GM12892 (cell line): ENCODE results near the gene TIGAR.
A peak's percentile ranks its signal among the peaks of the same experiment; 100 is the strongest.

Experiments
- POLR2A ChIP-seq: IDR thresholded peaks from 2 replicates; pipeline ENCODE4 v1.6.1; 2011; ENCODE audit warnings: low read depth, low read length, control low read depth
- POLR2AphosphoS5 ChIP-seq: IDR thresholded peaks from 2 replicates; pipeline ENCODE4 v1.6.1; 2011; ENCODE audit warnings: low read depth, low read length, control low read depth

DNA sequence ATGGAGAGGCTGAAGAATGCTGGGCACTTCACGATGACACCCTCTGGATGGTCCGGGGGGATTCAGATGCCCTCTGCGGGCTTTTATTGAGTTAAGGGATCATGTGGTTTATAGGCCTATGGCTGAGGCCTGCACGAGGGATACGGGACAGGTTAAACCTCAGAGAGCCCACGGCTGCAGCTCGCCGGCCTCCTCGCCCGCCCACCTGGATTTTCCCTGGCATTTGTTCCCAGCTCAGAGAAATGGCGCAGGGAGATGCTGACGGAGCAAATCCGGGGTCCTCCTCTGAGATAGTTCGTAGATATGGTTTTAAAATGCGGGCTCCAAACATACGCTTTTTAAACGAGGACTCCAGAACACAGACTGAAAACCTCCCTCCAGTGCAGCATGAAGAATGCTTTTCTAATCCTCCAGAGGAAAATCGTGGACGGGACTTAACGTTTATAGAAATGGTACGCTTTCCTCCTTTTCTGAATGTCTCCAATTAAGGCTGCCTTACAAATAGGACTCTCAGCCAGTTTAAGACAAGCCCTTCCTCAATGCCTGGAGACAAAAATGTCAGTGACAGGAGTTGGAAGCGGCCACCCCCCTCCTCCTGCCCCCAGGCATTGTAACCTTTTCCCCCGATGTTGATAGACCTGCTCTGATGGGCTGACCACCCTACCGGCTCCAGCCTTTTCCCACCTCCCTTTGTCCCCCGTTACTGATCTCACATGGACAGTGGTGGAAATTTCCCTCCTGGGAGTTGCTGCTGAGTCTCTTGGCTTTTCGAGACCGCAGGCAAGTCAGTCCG lies 30.8 kb upstream of the TIGAR start:
- TF ChIP-seq POLR2A (peak; percentile 18), POLR2AphosphoS5 (no peak; the same call in 1 of the 2 replicates)
